ENCODE measurements around the gene ITGA1.
"Not testable (repeated sequence)": the region's sequence is repeated elsewhere in the genome, so short reads cannot be mapped to it uniquely, and the experiment has no call there.

Gene ITGA1

GRCh38 chr5:52743970-52744369 lies 43.7 kb upstream of the ITGA1 start:
- ChIA-PET POLR2A (no interaction called here), CTCF (interaction anchor here (0.9 kb wide), 1 partner anchor 10 kb away, joined by 4 read pairs; no protein-coding TSS in a partner anchor)
- Histone ChIP-seq H3K27ac (ENCODE audit: extremely low read depth, low read depth, low read length) (no peak overlapping the region), H3K36me3 (ENCODE audit: control insufficient read depth in 2 of 2, insufficient read depth in 1 of 2, low read length in 2 of 2) (no peaks in the 10 kb centered on the region), H3K4me3 (ENCODE audit: low read depth, low read length) (no peak overlapping the region), H3K9me3 (ENCODE audit: control insufficient read depth, insufficient read depth, low read depth, low read length) (no peaks in the 10 kb centered on the region), H3K4me1 (ENCODE audit: control insufficient read depth, insufficient read depth, low read length) (no peaks in the 10 kb centered on the region)
- no peak for TF ChIP-seq ZSCAN16 (tag by site-specific recombination; IDR thresholded peaks at IDR 0.05)
- TF ChIP-seq SCRT1 (tag by site-specific recombination; IDR thresholded peaks at IDR 0.05; ENCODE audit: borderline replicate concordance), result no peak
- no peak for TF ChIP-seq ZNF211 (tag by site-specific recombination; IDR thresholded peaks at IDR 0.05; ENCODE audit: low read depth)
- no peak for TF ChIP-seq ZNF26 (tag by site-specific recombination; IDR thresholded peaks at IDR 0.05)
- TF ChIP-seq ZNF404 (tag by site-specific recombination; IDR thresholded peaks at IDR 0.05), result no peak
- no peak for TF ChIP-seq ZNF776 (tag by site-specific recombination; IDR thresholded peaks at IDR 0.05; ENCODE audit: borderline replicate concordance)
- no peak for TF ChIP-seq ZNF670 (tag by site-specific recombination; IDR thresholded peaks at IDR 0.05; ENCODE audit: low read depth)
- no peak for TF ChIP-seq ZXDB (tag by site-specific recombination; IDR thresholded peaks at IDR 0.05)
- TF ChIP-seq ZFHX2 (tag by site-specific recombination; conservative IDR thresholded peaks at IDR 0.05), result no peak
- TF ChIP-seq ZNF558 (tag by site-specific recombination; IDR thresholded peaks at IDR 0.05), result no peak
- no peak for TF ChIP-seq GLI2 (tag by site-specific recombination; IDR thresholded peaks at IDR 0.05; ENCODE audit: borderline replicate concordance, low read depth)
- no peak for TF ChIP-seq ZNF785 (tag by site-specific recombination; IDR thresholded peaks at IDR 0.05)
- TF ChIP-seq ZNF747 (tag by site-specific recombination; IDR thresholded peaks at IDR 0.05), result no peak
- TF ChIP-seq ZNF24 (tag by site-specific recombination; IDR thresholded peaks at IDR 0.05), result no peak
- no peak for TF ChIP-seq ZNF561 (tag by site-specific recombination; IDR thresholded peaks at IDR 0.05; ENCODE audit: borderline replicate concordance)

- H3K36me3 ChIP-seq (ENCODE audit: control insufficient read depth in 2 of 2, insufficient read depth in 1 of 2, low read length in 2 of 2); H3K4me1 ChIP-seq (ENCODE audit: control insufficient read depth, insufficient read depth, low read length); H3K9me3 ChIP-seq (ENCODE audit: control insufficient read depth, insufficient read depth, low read depth, low read length); H3K27ac ChIP-seq (ENCODE audit: extremely low read depth, low read depth, low read length); POLR2A ChIA-PET; H3K4me3 ChIP-seq (ENCODE audit: low read depth, low read length); CTCF ChIA-PET: not testable (repeated sequence)
These were observed 42.8 kb upstream of the ITGA1 start for GRCh38 chr5:52744867-52745458.

GRCh38 chr5:52746539-52746938 lies 41.2 kb upstream of the ITGA1 start:
- H3K4me3 ChIP-seq (ENCODE audit: low read depth, low read length), result no peak overlapping the region
- no peaks in the 10 kb centered on the region for H3K36me3 ChIP-seq (ENCODE audit: control insufficient read depth in 2 of 2, insufficient read depth in 1 of 2, low read length in 2 of 2)
- POLR2A ChIA-PET, result no interaction called here
- no peak overlapping the region for H3K27ac ChIP-seq (ENCODE audit: extremely low read depth, low read depth, low read length)
- TF ChIP-seq ZNF341 (tag by site-specific recombination; IDR thresholded peaks at IDR 0.05; ENCODE audit: low read depth) (no peak), ZNF16 (tag by site-specific recombination; IDR thresholded peaks at IDR 0.05; ENCODE audit: low read depth) (no peak), FEZF1 (tag by site-specific recombination; IDR thresholded peaks at IDR 0.05) (no peak), ZNF521 (tag by site-specific recombination; IDR thresholded peaks at IDR 0.05) (no peak), ZSCAN23 (tag by site-specific recombination; IDR thresholded peaks at IDR 0.05) (no peak)
- no peaks in the 10 kb centered on the region for H3K4me1 ChIP-seq (ENCODE audit: control insufficient read depth, insufficient read depth, low read length)
- no peaks in the 10 kb centered on the region for H3K9me3 ChIP-seq (ENCODE audit: control insufficient read depth, insufficient read depth, low read depth, low read length)
- CTCF ChIA-PET, result interaction anchor here (0.6 kb wide), 2 partner anchors 423 to 1286 kb away, joined by 3 to 4 read pairs; no protein-coding TSS in a partner anchor
